ENCODE measurements around the gene UBXN6. TPM values are rescaled to one million over a fixed set of nuclear protein-coding genes. Genes with fewer than 3 reads are reported as not detected.

The UBXN6 gene
- total RNA-seq, 1 donor from 2014 or later = 47.9 TPM

DNA sequence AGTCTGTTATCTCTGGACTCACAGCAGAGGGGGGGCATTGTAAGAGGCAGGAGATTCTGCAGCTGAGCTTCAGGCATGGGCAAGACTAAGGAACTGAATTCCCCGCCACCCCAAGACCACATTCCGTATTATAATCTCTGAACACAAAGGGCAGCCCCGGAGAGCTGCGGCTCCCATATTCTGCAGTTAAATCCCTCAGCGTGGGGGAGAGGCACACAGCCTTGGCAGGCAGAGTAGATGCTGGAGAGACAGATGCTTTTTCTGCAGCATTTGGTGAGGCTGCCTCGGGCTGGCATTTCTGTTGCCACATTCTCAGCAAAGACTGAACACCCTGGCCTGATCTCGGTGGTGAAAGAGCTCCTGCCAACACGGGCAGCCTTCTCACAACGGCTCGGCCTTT, 42.2 kb downstream of the UBXN6 start:
- peak overlapping the region; percentile 30 for H3K27ac Mint-ChIP-seq (ENCODE audit: unreplicated experiment)
- peak overlapping the region; percentile 53 for H3K4me3 Mint-ChIP-seq (ENCODE audit: unreplicated experiment)
- DNase-seq = no peak
- TF ChIP-seq, protein P1, sequence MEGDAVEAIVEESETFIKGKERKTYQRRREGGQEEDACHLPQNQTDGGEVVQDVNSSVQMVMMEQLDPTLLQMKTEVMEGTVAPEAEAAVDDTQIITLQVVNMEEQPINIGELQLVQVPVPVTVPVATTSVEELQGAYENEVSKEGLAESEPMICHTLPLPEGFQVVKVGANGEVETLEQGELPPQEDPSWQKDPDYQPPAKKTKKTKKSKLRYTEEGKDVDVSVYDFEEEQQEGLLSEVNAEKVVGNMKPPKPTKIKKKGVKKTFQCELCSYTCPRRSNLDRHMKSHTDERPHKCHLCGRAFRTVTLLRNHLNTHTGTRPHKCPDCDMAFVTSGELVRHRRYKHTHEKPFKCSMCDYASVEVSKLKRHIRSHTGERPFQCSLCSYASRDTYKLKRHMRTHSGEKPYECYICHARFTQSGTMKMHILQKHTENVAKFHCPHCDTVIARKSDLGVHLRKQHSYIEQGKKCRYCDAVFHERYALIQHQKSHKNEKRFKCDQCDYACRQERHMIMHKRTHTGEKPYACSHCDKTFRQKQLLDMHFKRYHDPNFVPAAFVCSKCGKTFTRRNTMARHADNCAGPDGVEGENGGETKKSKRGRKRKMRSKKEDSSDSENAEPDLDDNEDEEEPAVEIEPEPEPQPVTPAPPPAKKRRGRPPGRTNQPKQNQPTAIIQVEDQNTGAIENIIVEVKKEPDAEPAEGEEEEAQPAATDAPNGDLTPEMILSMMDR (IDR thresholded peaks at IDR 0.05; ENCODE audit: partially characterized antibody, unreplicated experiment) = no peak
- H3K27me3 Mint-ChIP-seq (ENCODE audit: unreplicated experiment) = no peaks in the 10 kb centered on the region
- no peaks in the 10 kb centered on the region for H3K36me3 Mint-ChIP-seq (ENCODE audit: unreplicated experiment)
- H3K9me3 Mint-ChIP-seq (ENCODE audit: unreplicated experiment) = no peaks in the 10 kb centered on the region
- H3K4me1 Mint-ChIP-seq (ENCODE audit: low read depth, unreplicated experiment) = peaks cover 14% of the 10 kb centered on the region

DNA sequence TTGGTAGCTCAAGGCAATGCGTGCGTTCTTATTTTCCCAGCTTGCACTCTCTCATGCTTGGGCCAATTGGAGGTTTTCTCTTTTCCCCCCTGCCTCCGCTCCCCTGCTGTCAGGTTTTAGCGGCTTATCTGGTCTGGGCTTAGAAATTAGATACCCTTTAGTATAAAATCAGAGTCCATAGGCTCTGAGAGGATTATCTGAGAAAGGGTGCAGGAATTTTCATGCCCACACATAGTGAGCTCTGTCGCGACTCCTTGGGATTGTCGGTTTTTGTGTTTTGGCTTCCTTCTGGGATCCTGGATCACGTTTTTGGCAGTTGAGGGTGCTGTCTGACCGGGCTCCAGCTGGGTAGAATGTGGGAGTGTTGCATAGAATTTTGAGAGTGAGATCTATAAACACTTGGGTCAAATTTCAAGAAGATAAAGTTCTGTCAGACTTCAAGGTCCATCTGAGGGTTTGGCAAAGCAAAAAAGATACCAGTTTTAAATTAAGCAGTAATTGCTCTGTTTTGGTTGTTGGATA, 42.7 kb downstream of the UBXN6 start:
- Mint-ChIP-seq H3K27ac (ENCODE audit: unreplicated experiment) (peak overlapping the region; percentile 49), H3K27me3 (ENCODE audit: unreplicated experiment) (no peaks in the 10 kb centered on the region)

DNA sequence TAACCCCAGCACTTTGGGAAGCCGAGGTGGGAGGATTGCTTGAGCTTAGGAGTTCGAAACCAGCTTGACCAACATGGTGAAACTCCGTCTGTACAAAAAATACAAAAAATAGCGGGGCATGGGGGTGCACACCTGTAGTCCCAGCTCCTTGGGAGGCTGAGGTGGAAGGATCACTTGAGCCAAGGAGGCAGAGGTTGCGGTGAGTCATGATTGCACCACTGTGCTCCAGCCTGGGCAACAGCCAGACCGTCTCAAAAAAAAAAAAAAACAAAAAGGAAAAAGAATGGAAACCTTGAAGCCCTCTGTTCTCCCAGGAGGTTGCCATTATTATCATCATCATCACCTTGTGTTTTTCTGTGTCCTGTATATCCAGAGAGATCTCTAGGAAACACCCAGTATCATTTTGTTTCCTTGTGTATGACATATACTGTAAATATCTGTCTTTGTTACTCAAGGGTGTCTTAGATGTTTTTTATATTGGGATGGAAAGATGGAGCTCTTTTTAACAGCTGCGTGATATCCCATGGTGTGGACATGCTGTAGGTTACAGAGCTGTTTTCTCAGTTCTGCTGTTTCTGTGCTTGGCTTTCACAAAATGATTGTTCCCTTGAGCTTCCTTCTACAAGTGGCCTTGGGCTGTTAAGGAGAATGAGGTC, 43.3 kb downstream of the UBXN6 start:
- H3K27me3 Mint-ChIP-seq (ENCODE audit: unreplicated experiment) = no peaks in the 10 kb centered on the region
- H3K4me3 Mint-ChIP-seq (ENCODE audit: unreplicated experiment) = no peak overlapping the region
- peaks cover 16% of the 10 kb centered on the region for H3K4me1 Mint-ChIP-seq (ENCODE audit: low read depth, unreplicated experiment)

More for the DNA sequence above, 42.7 kb downstream of the UBXN6 start:
- Mint-ChIP-seq H3K4me1 (ENCODE audit: low read depth, unreplicated experiment) (peaks cover 14% of the 10 kb centered on the region), H3K9me3 (ENCODE audit: unreplicated experiment) (no peaks in the 10 kb centered on the region), H3K4me3 (ENCODE audit: unreplicated experiment) (peak overlapping the region; percentile 53), H3K36me3 (ENCODE audit: unreplicated experiment) (no peaks in the 10 kb centered on the region)
- no peak for DNase-seq
- TF ChIP-seq, protein P1 (IDR thresholded peaks at IDR 0.05; ENCODE audit: partially characterized antibody, unreplicated experiment) = no peak

DNA sequence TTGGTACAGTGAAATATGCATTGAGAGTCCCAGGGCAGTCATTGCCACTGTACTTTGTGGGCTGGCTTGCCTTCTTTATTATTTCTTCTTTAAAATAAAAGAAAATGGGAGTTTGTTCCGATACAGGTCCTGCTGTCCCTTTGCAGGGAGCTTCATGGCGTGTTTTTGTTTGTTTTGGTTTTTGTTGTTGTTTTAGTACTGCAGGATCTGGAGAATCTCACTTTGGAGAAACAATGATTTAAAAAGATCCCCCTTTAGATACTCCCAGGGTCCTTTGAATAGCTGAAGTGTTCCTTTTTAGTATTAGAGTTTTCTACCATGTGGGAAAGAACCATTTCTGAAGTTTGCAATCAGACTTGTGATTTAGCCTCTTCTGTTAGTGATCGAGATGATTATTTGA, 44.0 kb downstream of the UBXN6 start:
- TF ChIP-seq, protein P1 (IDR thresholded peaks at IDR 0.05; ENCODE audit: partially characterized antibody, unreplicated experiment) = no peak
- Mint-ChIP-seq H3K36me3 (ENCODE audit: unreplicated experiment) (no peaks in the 10 kb centered on the region), H3K4me1 (ENCODE audit: low read depth, unreplicated experiment) (peaks cover 21% of the 10 kb centered on the region), H3K4me3 (ENCODE audit: unreplicated experiment) (no peak overlapping the region), H3K27ac (ENCODE audit: unreplicated experiment) (no peak overlapping the region), H3K9me3 (ENCODE audit: unreplicated experiment) (no peaks in the 10 kb centered on the region), H3K27me3 (ENCODE audit: unreplicated experiment) (peaks cover 3% of the 10 kb centered on the region)
- no peak for DNase-seq

More for the DNA sequence above, 43.3 kb downstream of the UBXN6 start:
- H3K27ac Mint-ChIP-seq (ENCODE audit: unreplicated experiment) = peak overlapping the region; percentile 49
- H3K36me3 Mint-ChIP-seq (ENCODE audit: unreplicated experiment) = no peaks in the 10 kb centered on the region
- TF ChIP-seq, protein P1 (IDR thresholded peaks at IDR 0.05; ENCODE audit: partially characterized antibody, unreplicated experiment) = no peak
- H3K9me3 Mint-ChIP-seq (ENCODE audit: unreplicated experiment) = no peaks in the 10 kb centered on the region
- DNase-seq = no peak

Measured in glutamatergic neuron (in vitro differentiated cells).